Osteocyte (in vitro differentiated cells): ENCODE measurements around the gene CBFB. TPM values are rescaled to one million over a fixed set of nuclear protein-coding genes. Genes with fewer than 3 reads are reported as not detected.

ENCODE experiments used
- DNase-seq: peaks from one replicate; pipeline ENCODE4 v3.0.0; 2021; ENCODE audit warnings: mixed read lengths; ENCODE audit not compliant: unreplicated experiment; ENCODE audit errors: extremely low spot score
- H3K27ac Mint-ChIP-seq: one replicate; pipeline ENCODE4 v1.8.0; 2021; ENCODE audit warnings: mild to moderate bottlenecking, mixed read lengths; ENCODE audit not compliant: unreplicated experiment
- H3K27me3 Mint-ChIP-seq: one replicate; pipeline ENCODE4 v1.8.0; 2021; ENCODE audit warnings: mixed read lengths; ENCODE audit not compliant: unreplicated experiment
- H3K36me3 Mint-ChIP-seq: one replicate; pipeline ENCODE4 v1.8.0; 2021; ENCODE audit warnings: mixed read lengths; ENCODE audit not compliant: unreplicated experiment
- H3K4me1 Mint-ChIP-seq: one replicate; pipeline ENCODE4 v1.8.0; 2021; ENCODE audit warnings: mixed read lengths; ENCODE audit not compliant: unreplicated experiment
- H3K4me3 Mint-ChIP-seq: one replicate; pipeline ENCODE4 v1.8.0; 2021; ENCODE audit warnings: mild to moderate bottlenecking, moderate library complexity, mixed read lengths; ENCODE audit not compliant: unreplicated experiment
- H3K9me3 Mint-ChIP-seq: one replicate; pipeline ENCODE4 v1.8.0; 2021; ENCODE audit warnings: mixed read lengths; ENCODE audit not compliant: unreplicated experiment
- long read RNA-seq: library from polyadenylated mRNA; unstranded; transcript quantifications from one replicate; pipeline ENCODE4 v2.0.0, GENCODE V29; 2021
- total RNA-seq: library from RNA; stranded (reverse); gene quantifications from 2 replicates; pipeline ENCODE4 v1.2.1, GENCODE V29; 2021
- TF ChIP-seq, protein P1 (sequence below): fragments of 200-600 bp; sonication (generic); IDR thresholded peaks from 2 replicates; pipeline ENCODE4 v1.5.0; 2021; ENCODE audit warnings: antibody characterized with exemption, mild to moderate bottlenecking, moderate library complexity

The CBFB gene
- 75.2 and 88.3 TPM in 2 replicates for total RNA-seq
- long read RNA-seq, transcript CBFB-201 (6 exons, 3,136 nt), result major isoform, 24 of 87 reads
- long read RNA-seq, transcript CBFB-202 (6 exons, 2,971 nt), result minor isoform, 20 of 87 reads
- long read RNA-seq, partial matches to known transcripts, result 4 of 87 reads
- long read RNA-seq, other reads (novel, unspliced or antisense), result 35 of 87 reads

DNA sequence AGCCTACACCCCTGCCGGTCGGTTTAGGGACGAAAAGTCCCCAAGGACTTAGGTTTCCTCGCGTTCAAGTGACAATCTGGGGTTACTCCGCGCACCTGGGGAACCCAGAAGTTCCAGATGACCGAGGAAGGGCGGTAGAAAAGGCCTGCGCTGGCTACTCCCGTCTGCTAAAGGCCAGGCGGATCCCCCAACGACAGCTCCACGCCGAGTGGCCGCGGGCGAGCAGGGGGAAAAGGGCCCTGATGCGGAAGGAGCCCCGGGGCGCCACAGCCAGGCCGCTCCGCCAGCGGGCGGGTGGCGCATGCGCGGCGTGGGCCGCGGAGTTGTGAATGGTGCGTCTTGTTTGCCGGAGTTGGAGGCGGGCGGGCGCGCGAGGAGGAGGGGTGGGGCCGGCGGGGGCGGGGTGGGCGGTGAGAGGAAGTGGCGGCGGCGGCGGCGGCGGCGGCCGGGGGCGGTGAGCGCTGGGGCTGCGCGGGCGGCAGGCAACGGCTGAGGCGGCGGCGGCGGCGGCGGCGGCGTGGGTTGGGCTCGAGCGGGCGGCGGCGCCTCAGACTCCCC, at the start of gene CBFB:
Gene CBFB (plus strand): TSS at position 454 of the 558 bp plus-strand sequence. CDS start 259 bp downstream, outside the sequence.
- Mint-ChIP-seq H3K4me1 (peaks cover 30% of the 10 kb centered on the region), H3K27me3 (no peaks in the 10 kb centered on the region), H3K9me3 (no peaks in the 10 kb centered on the region), H3K27ac (peak within 1 kb of the TSS; percentile 95), H3K36me3 (peaks cover 3% of the 10 kb centered on the region), H3K4me3 (peak within 1 kb of the TSS; percentile 88)
- peak; percentile 97 for DNase-seq
- TF ChIP-seq, protein P1, sequence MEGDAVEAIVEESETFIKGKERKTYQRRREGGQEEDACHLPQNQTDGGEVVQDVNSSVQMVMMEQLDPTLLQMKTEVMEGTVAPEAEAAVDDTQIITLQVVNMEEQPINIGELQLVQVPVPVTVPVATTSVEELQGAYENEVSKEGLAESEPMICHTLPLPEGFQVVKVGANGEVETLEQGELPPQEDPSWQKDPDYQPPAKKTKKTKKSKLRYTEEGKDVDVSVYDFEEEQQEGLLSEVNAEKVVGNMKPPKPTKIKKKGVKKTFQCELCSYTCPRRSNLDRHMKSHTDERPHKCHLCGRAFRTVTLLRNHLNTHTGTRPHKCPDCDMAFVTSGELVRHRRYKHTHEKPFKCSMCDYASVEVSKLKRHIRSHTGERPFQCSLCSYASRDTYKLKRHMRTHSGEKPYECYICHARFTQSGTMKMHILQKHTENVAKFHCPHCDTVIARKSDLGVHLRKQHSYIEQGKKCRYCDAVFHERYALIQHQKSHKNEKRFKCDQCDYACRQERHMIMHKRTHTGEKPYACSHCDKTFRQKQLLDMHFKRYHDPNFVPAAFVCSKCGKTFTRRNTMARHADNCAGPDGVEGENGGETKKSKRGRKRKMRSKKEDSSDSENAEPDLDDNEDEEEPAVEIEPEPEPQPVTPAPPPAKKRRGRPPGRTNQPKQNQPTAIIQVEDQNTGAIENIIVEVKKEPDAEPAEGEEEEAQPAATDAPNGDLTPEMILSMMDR, result no peak

DNA sequence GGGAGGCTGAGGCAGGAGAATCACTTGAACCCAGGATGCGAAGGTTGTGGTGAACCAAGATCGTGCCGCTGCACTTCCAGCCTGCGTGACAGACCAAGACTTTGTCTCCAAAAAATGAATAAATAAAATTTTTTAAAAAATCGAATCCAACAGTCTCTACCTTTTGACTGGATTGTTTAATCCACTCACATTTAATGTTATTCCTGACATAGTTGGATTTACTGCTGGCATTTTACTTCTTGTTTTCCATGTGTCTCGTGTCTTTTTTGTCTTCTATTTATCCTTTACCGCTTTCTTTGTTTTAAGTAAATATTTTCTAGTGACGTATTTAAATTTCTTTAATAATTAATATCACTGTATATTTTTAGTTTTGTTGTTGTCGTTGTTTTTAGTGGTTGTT, 45.9 kb upstream of the CBFB start:
- DNase-seq, result no peak
- TF ChIP-seq, protein P1, result no peak
- H3K4me3 Mint-ChIP-seq, result no peak overlapping the region
- H3K4me1 Mint-ChIP-seq, result no peaks in the 10 kb centered on the region
- H3K27me3 Mint-ChIP-seq, result peaks cover 11% of the 10 kb centered on the region
- H3K27ac Mint-ChIP-seq, result no peak overlapping the region
- no peaks in the 10 kb centered on the region for H3K9me3 Mint-ChIP-seq
- no peaks in the 10 kb centered on the region for H3K36me3 Mint-ChIP-seq

DNA sequence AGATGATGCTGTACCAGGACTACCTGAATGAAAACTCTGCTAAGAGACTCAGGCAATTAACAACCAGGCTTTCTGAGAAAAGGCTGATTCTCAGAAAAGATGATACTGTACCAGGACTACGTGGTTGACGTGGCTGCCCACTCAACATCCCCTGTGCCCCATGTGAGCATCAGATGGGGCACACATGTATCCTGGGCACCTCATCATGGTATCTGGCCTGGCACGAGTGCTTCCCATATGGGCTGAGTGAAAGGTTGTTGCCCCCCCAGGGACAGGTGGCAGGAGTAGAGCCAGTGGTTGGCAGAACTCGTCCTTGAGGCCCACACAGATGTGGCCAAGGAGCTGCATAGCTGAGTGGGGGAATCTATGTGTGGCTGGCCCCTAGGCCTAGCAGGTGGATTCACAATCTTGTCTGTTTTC, 44.0 kb upstream of the CBFB start:
- H3K4me1 Mint-ChIP-seq, result no peaks in the 10 kb centered on the region

DNA sequence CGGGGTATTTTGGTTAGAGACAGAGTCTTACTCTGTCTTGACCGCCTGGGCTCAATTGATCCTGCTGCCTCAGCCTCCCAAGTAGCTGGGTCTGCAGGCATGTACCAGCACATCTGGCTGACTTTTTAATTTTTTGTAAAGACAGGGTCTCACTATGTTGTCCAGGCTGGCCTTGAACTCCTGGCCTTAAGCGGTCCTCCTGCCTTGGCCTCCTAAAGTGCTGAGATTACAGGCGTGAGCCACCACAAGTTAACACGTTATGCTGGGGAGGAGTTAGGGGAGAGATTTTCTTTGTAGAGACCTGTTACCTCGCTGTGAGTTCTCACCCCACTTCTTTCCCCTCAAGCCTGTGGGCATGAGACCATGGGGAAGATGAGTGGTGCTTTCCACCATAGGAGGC, 42.4 kb upstream of the CBFB start:
- Mint-ChIP-seq H3K4me1 (no peaks in the 10 kb centered on the region), H3K27me3 (peaks cover 12% of the 10 kb centered on the region), H3K36me3 (no peaks in the 10 kb centered on the region), H3K4me3 (no peak overlapping the region), H3K9me3 (no peaks in the 10 kb centered on the region), H3K27ac (no peak overlapping the region)
- TF ChIP-seq, protein P1, result no peak
- DNase-seq, result no peak

More for the DNA sequence above, 44.0 kb upstream of the CBFB start:
- no peak overlapping the region for H3K4me3 Mint-ChIP-seq
- no peaks in the 10 kb centered on the region for H3K9me3 Mint-ChIP-seq
- DNase-seq, result no peak
- TF ChIP-seq, protein P1, result no peak
- no peaks in the 10 kb centered on the region for H3K36me3 Mint-ChIP-seq
- H3K27me3 Mint-ChIP-seq, result peaks cover 13% of the 10 kb centered on the region
- H3K27ac Mint-ChIP-seq, result no peak overlapping the region

DNA sequence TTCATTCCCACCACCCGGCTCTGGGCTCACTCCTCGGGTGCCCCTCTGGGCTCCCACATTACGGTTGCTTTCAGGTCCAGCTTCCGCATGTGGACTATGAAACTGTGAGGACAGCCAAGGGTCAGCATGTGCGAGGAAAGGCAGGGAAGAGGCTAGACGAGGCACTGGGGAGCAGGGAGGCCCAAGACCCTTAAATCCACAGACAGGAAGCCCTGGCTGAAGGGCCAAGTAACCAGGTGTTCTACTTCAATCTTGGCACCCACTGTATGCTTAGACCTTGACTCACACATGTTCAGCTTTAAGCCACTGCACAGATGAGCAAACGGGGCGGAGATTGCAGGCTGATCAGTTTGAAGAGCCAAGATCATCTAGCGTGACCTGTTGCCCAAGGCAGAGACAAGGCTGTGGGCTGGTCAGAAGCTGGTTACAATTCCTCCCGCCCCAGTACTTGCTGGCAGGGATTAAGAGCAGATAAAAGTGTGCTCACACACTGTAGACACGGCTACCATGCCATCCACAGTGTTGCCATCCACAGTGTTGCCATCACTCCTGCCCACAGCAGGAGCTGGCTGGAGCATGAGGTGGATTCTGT, 40.7 kb upstream of the CBFB start, which contains the start of gene CES4A:
Gene CES4A (plus strand): TSS at position 393 of the 592 bp plus-strand sequence. CDS start 184 bp downstream, at position 577.
- H3K9me3 Mint-ChIP-seq, result no peaks in the 10 kb centered on the region
- TF ChIP-seq, protein P1, result no peak
- no peaks in the 10 kb centered on the region for H3K36me3 Mint-ChIP-seq
- H3K27me3 Mint-ChIP-seq, result peaks cover 6% of the 10 kb centered on the region
- DNase-seq, result no peak
- no peaks in the 10 kb centered on the region for H3K4me1 Mint-ChIP-seq
- no peak within 1 kb of the TSS for H3K27ac Mint-ChIP-seq
- H3K4me3 Mint-ChIP-seq, result no peak within 1 kb of the TSS
